ENCODE results near the gene MAP1A. TPM values are rescaled to one million over a fixed set of nuclear protein-coding genes. Genes with fewer than 3 reads are reported as not detected.

The MAP1A gene
- total and polyA plus RNA-seq, 2 of the 13 experiments (the other 11 are each of a cell fraction or from before 2014, with no cell fraction given): 0.01 to 0.07 TPM

GRCh38 chr15:43510200-43511011, 7.0 kb upstream of the MAP1A start (continued):
- TF ChIP-seq ZNF619 (CRISPR knock-in tag; IDR thresholded peaks at IDR 0.05) (no peak), ZNF768 (CRISPR knock-in tag; IDR thresholded peaks at IDR 0.05) (0 out of 2 replicates have a peak, but pooled peaks have one; percentile 11), ZNF605 (CRISPR knock-in tag; IDR thresholded peaks at IDR 0.05) (peak; percentile 83), ZSCAN25 (CRISPR knock-in tag; IDR thresholded peaks at IDR 0.05) (no peak), ZZZ3 (CRISPR knock-in tag; IDR thresholded peaks at IDR 0.05; ENCODE audit: borderline replicate concordance) (no peak), ZNF850 (CRISPR knock-in tag; conservative IDR thresholded peaks at IDR 0.05) (no peak), ZFP90 (CRISPR knock-in tag; IDR thresholded peaks at IDR 0.05; ENCODE audit: borderline replicate concordance) (no peak), RBAK (CRISPR knock-in tag; IDR thresholded peaks at IDR 0.05) (no peak), MNT (IDR thresholded peaks at IDR 0.05) (peak; percentile 75), ZNF576 (CRISPR knock-in tag; IDR thresholded peaks at IDR 0.05) (no peak), NRL (CRISPR knock-in tag; IDR thresholded peaks at IDR 0.05; ENCODE audit: borderline replicate concordance) (no peak), RNF219 (CRISPR knock-in tag; IDR thresholded peaks at IDR 0.05) (no peak), STAG1 (CRISPR knock-in tag; IDR thresholded peaks at IDR 0.05) (no peak), EEA1 (CRISPR knock-in tag; IDR thresholded peaks at IDR 0.05; ENCODE audit: borderline replicate concordance) (no peak), ZNF556 (CRISPR knock-in tag; IDR thresholded peaks at IDR 0.05; ENCODE audit: borderline replicate concordance) (no peak)
- TF ChIP-seq, protein P1, sequence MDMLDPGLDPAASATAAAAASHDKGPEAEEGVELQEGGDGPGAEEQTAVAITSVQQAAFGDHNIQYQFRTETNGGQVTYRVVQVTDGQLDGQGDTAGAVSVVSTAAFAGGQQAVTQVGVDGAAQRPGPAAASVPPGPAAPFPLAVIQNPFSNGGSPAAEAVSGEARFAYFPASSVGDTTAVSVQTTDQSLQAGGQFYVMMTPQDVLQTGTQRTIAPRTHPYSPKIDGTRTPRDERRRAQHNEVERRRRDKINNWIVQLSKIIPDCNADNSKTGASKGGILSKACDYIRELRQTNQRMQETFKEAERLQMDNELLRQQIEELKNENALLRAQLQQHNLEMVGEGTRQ (IDR thresholded peaks at IDR 0.05; ENCODE audit: low read depth, low read length): no peak
- TF ChIP-seq, protein P1 (CRISPR knock-in tag; IDR thresholded peaks at IDR 0.05; ENCODE audit: borderline replicate concordance): no peak
- TF ChIP-seq, protein P2, sequence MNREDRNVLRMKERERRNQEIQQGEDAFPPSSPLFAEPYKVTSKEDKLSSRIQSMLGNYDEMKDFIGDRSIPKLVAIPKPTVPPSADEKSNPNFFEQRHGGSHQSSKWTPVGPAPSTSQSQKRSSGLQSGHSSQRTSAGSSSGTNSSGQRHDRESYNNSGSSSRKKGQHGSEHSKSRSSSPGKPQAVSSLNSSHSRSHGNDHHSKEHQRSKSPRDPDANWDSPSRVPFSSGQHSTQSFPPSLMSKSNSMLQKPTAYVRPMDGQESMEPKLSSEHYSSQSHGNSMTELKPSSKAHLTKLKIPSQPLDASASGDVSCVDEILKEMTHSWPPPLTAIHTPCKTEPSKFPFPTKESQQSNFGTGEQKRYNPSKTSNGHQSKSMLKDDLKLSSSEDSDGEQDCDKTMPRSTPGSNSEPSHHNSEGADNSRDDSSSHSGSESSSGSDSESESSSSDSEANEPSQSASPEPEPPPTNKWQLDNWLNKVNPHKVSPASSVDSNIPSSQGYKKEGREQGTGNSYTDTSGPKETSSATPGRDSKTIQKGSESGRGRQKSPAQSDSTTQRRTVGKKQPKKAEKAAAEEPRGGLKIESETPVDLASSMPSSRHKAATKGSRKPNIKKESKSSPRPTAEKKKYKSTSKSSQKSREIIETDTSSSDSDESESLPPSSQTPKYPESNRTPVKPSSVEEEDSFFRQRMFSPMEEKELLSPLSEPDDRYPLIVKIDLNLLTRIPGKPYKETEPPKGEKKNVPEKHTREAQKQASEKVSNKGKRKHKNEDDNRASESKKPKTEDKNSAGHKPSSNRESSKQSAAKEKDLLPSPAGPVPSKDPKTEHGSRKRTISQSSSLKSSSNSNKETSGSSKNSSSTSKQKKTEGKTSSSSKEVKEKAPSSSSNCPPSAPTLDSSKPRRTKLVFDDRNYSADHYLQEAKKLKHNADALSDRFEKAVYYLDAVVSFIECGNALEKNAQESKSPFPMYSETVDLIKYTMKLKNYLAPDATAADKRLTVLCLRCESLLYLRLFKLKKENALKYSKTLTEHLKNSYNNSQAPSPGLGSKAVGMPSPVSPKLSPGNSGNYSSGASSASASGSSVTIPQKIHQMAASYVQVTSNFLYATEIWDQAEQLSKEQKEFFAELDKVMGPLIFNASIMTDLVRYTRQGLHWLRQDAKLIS (CRISPR knock-in tag; IDR thresholded peaks at IDR 0.05): no peak
- TF ChIP-seq, protein P3, sequence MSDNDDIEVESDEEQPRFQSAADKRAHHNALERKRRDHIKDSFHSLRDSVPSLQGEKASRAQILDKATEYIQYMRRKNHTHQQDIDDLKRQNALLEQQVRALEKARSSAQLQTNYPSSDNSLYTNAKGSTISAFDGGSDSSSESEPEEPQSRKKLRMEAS (IDR thresholded peaks at IDR 0.05): peak; percentile 64

All from HepG2 (cell line).